Nephron progenitor cell (in vitro differentiated cells): ENCODE data around the gene GRB7.

ENCODE experiments used
- DNase-seq: peaks from one replicate; pipeline ENCODE4 v3.0.0; 2021
- H3K27ac Mint-ChIP-seq: 2 replicates; pipeline ENCODE4 v1.8.0; 2021; ENCODE audit warnings: mild to moderate bottlenecking, moderate library complexity, mixed read lengths
- H3K27me3 Mint-ChIP-seq: 2 replicates; pipeline ENCODE4 v1.8.0; 2021; ENCODE audit warnings: mild to moderate bottlenecking, low read depth, mixed read lengths; ENCODE audit not compliant: poor library complexity
- H3K36me3 Mint-ChIP-seq: 2 replicates; pipeline ENCODE4 v1.8.0; 2021; ENCODE audit warnings: low read depth, mixed read lengths
- H3K4me1 Mint-ChIP-seq: 2 replicates; pipeline ENCODE4 v1.8.0; 2021; ENCODE audit warnings: mixed read lengths
- H3K4me3 Mint-ChIP-seq: 2 replicates; pipeline ENCODE4 v1.8.0; 2021; ENCODE audit warnings: mild to moderate bottlenecking, moderate library complexity, mixed read lengths
- H3K9me3 Mint-ChIP-seq: 2 replicates; pipeline ENCODE4 v1.8.0; 2021; ENCODE audit warnings: mild to moderate bottlenecking, moderate library complexity, mixed read lengths
- TF ChIP-seq, protein P1 (sequence below): fragments of 200-600 bp; sonication (generic); IDR thresholded peaks from 2 replicates; pipeline ENCODE4 v1.5.0; 2021; ENCODE audit warnings: antibody characterized with exemption

Gene GRB7

DNA sequence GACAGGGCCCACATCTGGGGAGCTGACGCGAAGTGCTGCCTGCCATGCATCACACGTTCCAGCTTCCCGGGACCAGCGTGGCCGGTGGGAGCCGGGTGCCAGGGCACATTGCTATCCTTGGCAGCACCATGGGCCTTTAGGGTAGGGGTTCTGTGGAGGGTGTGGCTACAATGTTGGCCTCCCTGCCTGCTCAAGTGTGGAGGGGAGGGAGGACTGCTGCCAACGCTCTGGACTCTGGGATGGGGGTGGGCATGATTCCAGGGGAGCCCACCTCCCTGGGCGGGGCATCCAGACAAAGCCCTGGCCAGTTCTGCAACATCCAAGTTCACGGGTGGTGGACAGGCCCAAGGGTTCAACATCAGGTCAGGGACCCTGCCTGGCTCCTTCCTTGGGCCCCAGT, 13.9 kb downstream of the GRB7 start:
- peaks cover 21% of the 10 kb centered on the region for H3K27me3 Mint-ChIP-seq
- H3K9me3 Mint-ChIP-seq = no peaks in the 10 kb centered on the region
- no peaks in the 10 kb centered on the region for H3K36me3 Mint-ChIP-seq
- H3K4me3 Mint-ChIP-seq = peak overlapping the region; percentile 63
- H3K4me1 Mint-ChIP-seq = peaks cover 44% of the 10 kb centered on the region
- no peak overlapping the region for H3K27ac Mint-ChIP-seq
- TF ChIP-seq, protein P1, sequence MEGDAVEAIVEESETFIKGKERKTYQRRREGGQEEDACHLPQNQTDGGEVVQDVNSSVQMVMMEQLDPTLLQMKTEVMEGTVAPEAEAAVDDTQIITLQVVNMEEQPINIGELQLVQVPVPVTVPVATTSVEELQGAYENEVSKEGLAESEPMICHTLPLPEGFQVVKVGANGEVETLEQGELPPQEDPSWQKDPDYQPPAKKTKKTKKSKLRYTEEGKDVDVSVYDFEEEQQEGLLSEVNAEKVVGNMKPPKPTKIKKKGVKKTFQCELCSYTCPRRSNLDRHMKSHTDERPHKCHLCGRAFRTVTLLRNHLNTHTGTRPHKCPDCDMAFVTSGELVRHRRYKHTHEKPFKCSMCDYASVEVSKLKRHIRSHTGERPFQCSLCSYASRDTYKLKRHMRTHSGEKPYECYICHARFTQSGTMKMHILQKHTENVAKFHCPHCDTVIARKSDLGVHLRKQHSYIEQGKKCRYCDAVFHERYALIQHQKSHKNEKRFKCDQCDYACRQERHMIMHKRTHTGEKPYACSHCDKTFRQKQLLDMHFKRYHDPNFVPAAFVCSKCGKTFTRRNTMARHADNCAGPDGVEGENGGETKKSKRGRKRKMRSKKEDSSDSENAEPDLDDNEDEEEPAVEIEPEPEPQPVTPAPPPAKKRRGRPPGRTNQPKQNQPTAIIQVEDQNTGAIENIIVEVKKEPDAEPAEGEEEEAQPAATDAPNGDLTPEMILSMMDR = no peak
- no peak for DNase-seq

- Mint-ChIP-seq H3K27me3 (peaks cover 26% of the 10 kb centered on the region), H3K4me1 (peaks cover 39% of the 10 kb centered on the region), H3K27ac (peak overlapping the region; percentile 29), H3K9me3 (no peaks in the 10 kb centered on the region), H3K36me3 (no peaks in the 10 kb centered on the region), H3K4me3 (peak overlapping the region; percentile 63)
- TF ChIP-seq, protein P1 = no peak
- peak; percentile 27 for DNase-seq
Observed at GRCh38 chr17:39752241-39752881, 14.6 kb downstream of the GRB7 start.

DNA sequence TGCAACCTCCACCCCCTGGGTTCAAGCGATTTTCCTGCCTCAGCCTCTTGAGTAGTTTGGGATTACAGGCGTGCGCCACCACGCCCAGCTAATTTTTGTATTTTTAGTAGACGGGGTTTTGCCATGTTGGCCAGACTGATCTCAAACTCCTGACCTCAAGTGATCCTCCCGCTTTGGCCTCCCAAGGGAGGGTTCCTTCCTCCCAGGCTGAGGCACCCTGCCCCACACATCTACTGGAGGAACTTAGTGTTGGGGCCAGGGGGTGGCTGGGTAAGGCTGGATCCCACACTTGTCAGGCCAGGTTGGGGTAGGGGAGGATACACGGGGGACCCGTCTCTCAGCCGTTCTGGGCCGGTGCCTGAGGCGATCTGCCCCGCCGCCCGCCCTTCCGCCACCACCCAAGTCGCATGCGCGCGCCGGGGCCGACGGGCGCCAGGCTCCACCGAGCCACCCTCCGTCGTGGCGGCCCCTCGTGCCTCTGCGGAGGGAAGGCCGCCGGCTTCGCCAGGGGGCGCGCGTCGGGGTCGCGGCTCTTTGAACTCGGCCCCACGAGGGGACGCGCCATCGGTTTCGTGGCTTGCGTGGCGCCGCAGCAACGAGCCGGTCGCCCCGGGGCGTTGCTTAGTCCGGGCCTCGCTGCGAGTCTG, 15.9 kb downstream of the GRB7 start:
- TF ChIP-seq, protein P1 = no peak
- Mint-ChIP-seq H3K9me3 (no peaks in the 10 kb centered on the region), H3K27ac (no peak overlapping the region), H3K36me3 (no peaks in the 10 kb centered on the region), H3K4me3 (peak overlapping the region; percentile 68), H3K4me1 (peaks cover 39% of the 10 kb centered on the region), H3K27me3 (peaks cover 34% of the 10 kb centered on the region)
- DNase-seq = peak; percentile 64

DNA sequence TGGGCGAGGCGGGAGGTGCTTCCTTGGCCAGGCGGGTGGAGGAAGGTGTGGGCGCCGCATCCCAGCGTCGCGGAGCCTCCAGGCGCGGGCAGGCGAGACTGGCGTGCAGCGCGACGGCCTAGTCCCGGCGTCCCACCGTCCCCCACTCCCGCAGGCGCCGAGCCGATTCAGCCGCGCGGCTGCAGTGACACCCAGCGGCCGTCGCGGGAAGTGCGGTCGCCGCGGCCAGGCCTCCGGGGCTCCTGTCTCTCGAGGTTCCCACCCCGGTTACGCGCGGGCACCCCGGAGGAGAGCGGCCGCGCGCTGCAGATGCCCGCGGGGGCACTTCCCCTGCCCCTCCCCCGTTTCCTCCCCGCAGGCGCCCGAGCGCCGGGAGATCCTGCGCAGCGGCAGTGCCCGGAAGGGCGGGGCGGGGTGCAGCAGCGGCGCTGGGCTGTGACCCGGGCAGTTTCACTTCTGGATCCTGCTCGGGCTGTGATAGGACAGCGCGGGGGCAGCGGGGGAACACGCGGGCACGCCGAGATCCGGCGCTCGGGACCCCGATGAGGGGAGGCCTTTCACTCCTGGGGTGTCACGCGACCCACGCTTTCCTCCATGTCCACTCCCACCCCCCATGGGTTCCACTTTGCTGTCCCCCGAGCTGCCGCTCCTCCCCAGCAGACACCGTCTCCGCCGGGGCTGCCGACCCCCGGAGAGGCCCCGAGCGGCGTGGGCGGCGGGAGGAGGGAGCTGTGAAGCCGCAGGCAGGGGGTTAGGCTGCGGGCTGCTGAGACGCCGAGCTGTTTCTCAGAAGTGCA, 16.6 kb downstream of the GRB7 start:
- TF ChIP-seq, protein P1 = peak; percentile 95
- no peaks in the 10 kb centered on the region for H3K9me3 Mint-ChIP-seq
- H3K27ac Mint-ChIP-seq = no peak overlapping the region
- peak; percentile 92 for DNase-seq
- peaks cover 39% of the 10 kb centered on the region for H3K4me1 Mint-ChIP-seq
- peak overlapping the region; percentile 63 for H3K4me3 Mint-ChIP-seq
- H3K36me3 Mint-ChIP-seq = no peaks in the 10 kb centered on the region
- H3K27me3 Mint-ChIP-seq = peaks cover 35% of the 10 kb centered on the region

DNA sequence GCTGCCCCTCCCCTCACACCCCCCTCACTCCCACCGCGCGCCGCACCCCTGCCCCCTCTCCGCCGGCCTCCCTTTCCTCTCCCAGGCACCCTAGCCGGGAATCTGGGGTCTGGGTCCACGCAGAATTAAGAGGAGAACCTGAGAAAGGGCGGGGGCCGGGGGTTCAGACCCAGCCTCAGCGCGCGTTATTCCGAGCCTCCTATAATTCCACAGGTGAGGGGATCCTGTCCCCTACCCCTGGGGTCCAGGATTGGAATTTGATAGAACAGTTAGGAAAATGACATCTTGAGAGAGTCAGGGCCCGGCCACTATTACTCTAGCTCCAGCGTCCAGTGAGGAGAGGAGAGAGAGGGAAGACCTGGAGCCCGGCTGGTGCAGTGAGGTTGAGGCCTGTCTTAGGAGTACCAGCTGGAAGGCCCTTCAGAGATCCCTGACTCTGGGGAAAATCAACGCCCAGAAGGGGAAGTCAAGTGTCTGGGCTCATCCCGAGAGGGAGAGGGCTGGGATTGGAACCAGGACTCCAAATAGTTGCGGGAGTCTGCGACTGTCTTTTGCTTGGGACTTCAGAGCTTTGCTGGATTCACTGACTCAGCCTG, 17.3 kb downstream of the GRB7 start:
- peaks cover 40% of the 10 kb centered on the region for H3K27me3 Mint-ChIP-seq
- no peaks in the 10 kb centered on the region for H3K9me3 Mint-ChIP-seq
- no peaks in the 10 kb centered on the region for H3K36me3 Mint-ChIP-seq
- no peak for DNase-seq
- TF ChIP-seq, protein P1 = no peak
- peak overlapping the region; percentile 63 for H3K4me3 Mint-ChIP-seq
- H3K27ac Mint-ChIP-seq = no peak overlapping the region
- peaks cover 39% of the 10 kb centered on the region for H3K4me1 Mint-ChIP-seq
